Measurements from ENCODE around the gene TATDN2.
"Not testable (repeated sequence)": the region's sequence is repeated elsewhere in the genome, so short reads cannot be mapped to it uniquely, and the experiment has no call there.

Gene TATDN2

GRCh38 chr3:10262027-10262426 lies 13.8 kb downstream of the TATDN2 start:
- TF ChIP-seq, protein P1, sequence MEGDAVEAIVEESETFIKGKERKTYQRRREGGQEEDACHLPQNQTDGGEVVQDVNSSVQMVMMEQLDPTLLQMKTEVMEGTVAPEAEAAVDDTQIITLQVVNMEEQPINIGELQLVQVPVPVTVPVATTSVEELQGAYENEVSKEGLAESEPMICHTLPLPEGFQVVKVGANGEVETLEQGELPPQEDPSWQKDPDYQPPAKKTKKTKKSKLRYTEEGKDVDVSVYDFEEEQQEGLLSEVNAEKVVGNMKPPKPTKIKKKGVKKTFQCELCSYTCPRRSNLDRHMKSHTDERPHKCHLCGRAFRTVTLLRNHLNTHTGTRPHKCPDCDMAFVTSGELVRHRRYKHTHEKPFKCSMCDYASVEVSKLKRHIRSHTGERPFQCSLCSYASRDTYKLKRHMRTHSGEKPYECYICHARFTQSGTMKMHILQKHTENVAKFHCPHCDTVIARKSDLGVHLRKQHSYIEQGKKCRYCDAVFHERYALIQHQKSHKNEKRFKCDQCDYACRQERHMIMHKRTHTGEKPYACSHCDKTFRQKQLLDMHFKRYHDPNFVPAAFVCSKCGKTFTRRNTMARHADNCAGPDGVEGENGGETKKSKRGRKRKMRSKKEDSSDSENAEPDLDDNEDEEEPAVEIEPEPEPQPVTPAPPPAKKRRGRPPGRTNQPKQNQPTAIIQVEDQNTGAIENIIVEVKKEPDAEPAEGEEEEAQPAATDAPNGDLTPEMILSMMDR (IDR thresholded peaks at IDR 0.05; ENCODE audit: low read depth, low read length), result no peak
- TF ChIP-seq POLR2A (IDR thresholded peaks at IDR 0.05; ENCODE audit: extremely low read depth, insufficient read length), result no peak
- TF ChIP-seq MYC (IDR thresholded peaks at IDR 0.05; ENCODE audit: low read depth, low read length), result no peak
- TF ChIP-seq, protein P2, sequence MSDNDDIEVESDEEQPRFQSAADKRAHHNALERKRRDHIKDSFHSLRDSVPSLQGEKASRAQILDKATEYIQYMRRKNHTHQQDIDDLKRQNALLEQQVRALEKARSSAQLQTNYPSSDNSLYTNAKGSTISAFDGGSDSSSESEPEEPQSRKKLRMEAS (IDR thresholded peaks at IDR 0.05; ENCODE audit: low read depth, low read length), result no peak
- DNase-seq (ENCODE audit: low read depth), result no peak
- H3K4me3 ChIP-seq (ENCODE audit: low read depth, low read length), result no peak overlapping the region

GRCh38 chr3:10263646-10264363 lies 15.5 kb downstream of the TATDN2 start:
- TF ChIP-seq, protein P2 (IDR thresholded peaks at IDR 0.05; ENCODE audit: low read depth, low read length), result no peak
- no peak for TF ChIP-seq MYC (IDR thresholded peaks at IDR 0.05; ENCODE audit: low read depth, low read length)
- TF ChIP-seq POLR2A (IDR thresholded peaks at IDR 0.05; ENCODE audit: extremely low read depth, insufficient read length), result no peak
- TF ChIP-seq, protein P1 (IDR thresholded peaks at IDR 0.05; ENCODE audit: low read depth, low read length), result peak; percentile 22
- no peak overlapping the region for H3K4me3 ChIP-seq (ENCODE audit: low read depth, low read length)
- peak; percentile 55 for DNase-seq (ENCODE audit: low read depth)

DNA sequence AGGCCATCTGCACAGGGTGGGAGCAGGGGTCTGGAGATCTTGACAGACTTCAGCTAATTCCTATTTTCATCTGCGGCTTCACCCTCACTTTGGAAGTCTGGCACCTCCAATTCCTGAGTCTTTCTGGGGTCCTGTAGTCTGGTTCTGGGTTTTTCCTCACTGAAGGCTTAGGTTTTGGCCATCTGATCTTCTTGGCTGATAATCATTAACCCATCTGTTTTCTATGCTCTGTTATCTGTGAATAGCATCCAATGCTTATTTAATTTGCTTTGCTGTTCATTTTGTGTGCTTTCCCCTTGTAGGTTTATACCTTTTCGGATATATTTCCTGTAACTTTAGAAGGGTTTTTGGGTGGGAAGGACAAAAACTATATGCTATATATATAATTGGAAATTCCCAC lies 17.6 kb downstream of the TATDN2 start:
- no peak for DNase-seq (ENCODE audit: low read depth)
- TF ChIP-seq, protein P2 (IDR thresholded peaks at IDR 0.05; ENCODE audit: low read depth, low read length), result no peak
- TF ChIP-seq, protein P1 (IDR thresholded peaks at IDR 0.05; ENCODE audit: low read depth, low read length), result no peak
- no peak for TF ChIP-seq MYC (IDR thresholded peaks at IDR 0.05; ENCODE audit: low read depth, low read length)
- no peak for TF ChIP-seq POLR2A (IDR thresholded peaks at IDR 0.05; ENCODE audit: extremely low read depth, insufficient read length)
- H3K4me3 ChIP-seq (ENCODE audit: low read depth, low read length), result no peak overlapping the region

DNA sequence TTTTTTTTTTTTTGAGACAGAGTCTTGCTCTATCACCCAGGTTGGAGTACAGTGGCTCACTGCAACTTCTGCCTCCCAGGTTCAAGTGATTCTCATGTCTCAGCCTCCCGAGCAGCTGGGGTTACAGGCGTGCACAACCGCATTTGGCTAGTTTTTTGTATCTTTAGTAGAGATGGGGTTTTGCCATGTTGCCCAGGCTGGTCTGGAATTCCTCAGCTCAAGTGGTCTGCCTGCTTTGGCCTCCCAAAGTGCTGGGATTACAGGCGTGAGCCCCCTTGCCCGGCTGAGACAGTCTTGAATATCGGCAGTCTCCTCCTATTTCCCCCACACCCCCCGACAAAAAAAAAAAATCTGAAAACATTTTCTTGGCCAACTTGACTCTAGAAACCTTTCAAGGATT lies 18.7 kb downstream of the TATDN2 start:
- H3K4me3 ChIP-seq (ENCODE audit: low read depth, low read length); DNase-seq (ENCODE audit: low read depth): not testable (repeated sequence)

DNA sequence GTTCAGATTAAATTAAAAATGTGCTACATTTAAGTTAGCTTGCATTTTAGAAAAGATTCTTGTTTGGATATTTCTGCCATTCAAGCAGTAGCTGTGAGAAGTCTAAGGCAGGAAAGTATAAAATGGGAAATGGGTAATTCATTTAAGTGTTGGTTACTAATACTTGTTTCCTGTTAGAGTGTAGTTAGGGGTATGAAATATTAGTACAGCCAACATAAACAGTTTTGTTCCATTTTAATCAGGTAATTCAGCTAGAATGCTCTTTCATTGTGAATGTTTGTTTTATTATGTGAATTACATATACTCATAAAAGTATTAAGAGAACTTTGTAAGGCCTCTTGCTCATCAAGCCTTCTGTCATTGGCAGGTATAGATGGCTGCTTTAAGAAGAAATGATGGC lies 19.9 kb downstream of the TATDN2 start:
- TF ChIP-seq, protein P2 (IDR thresholded peaks at IDR 0.05; ENCODE audit: low read depth, low read length), result no peak
- TF ChIP-seq MYC (IDR thresholded peaks at IDR 0.05; ENCODE audit: low read depth, low read length), result no peak
- TF ChIP-seq, protein P1 (IDR thresholded peaks at IDR 0.05; ENCODE audit: low read depth, low read length), result no peak
- no peak for TF ChIP-seq POLR2A (IDR thresholded peaks at IDR 0.05; ENCODE audit: extremely low read depth, insufficient read length)
- no peak for DNase-seq (ENCODE audit: low read depth)
- no peak overlapping the region for H3K4me3 ChIP-seq (ENCODE audit: low read depth, low read length)

- DNase-seq (ENCODE audit: low read depth), result no peak
- TF ChIP-seq POLR2A (IDR thresholded peaks at IDR 0.05; ENCODE audit: extremely low read depth, insufficient read length) (no peak), MYC (IDR thresholded peaks at IDR 0.05; ENCODE audit: low read depth, low read length) (no peak)
- TF ChIP-seq, protein P2 (IDR thresholded peaks at IDR 0.05; ENCODE audit: low read depth, low read length), result no peak
- TF ChIP-seq, protein P1 (IDR thresholded peaks at IDR 0.05; ENCODE audit: low read depth, low read length), result no peak
Observed at GRCh38 chr3:10268930-10269329, 20.7 kb downstream of the TATDN2 start.

More at GRCh38 chr3:10268930-10269329, 20.7 kb downstream of the TATDN2 start:
- no peak overlapping the region for H3K4me3 ChIP-seq (ENCODE audit: low read depth, low read length)

Measured in NB4 (cell line).